Thoracic aorta (tissue), 2 donors: ENCODE results near the gene LTBP1. TPM values are rescaled to one million over a fixed set of nuclear protein-coding genes. Genes with fewer than 3 reads are reported as not detected.

ENCODE experiments used
- ATAC-seq: fragments of 150-250 bp; one replicate; pipeline ENCODE4 v1.8.0; 2017; ENCODE audit warnings: low read depth; ENCODE audit not compliant: insufficient number of reproducible peaks, low FRiP score
- DNase-seq: peaks from one replicate; pipeline ENCODE4 v3.0.0-alpha.2; 2020; ENCODE audit warnings: low spot score
- H3K27ac ChIP-seq, 2 donors: fragments of 200-600 bp; sonication (generic); 1 replicate in 1 of 2; 2 replicates in 1 of 2; pipeline ENCODE4 v1.5.1; 2016; ENCODE audit warnings: mild to moderate bottlenecking in 2 of 2, moderate library complexity in 2 of 2
- H3K27me3 ChIP-seq: fragments of 200-600 bp; sonication (generic); replicated peaks from 2 replicates; pipeline ENCODE4 v1.6.0; 2016; ENCODE audit warnings: mild to moderate bottlenecking; ENCODE audit not compliant: insufficient read depth
- H3K36me3 ChIP-seq: fragments of 200-600 bp; sonication (generic); one replicate; pipeline ENCODE4 v1.5.1; 2016
- H3K4me1 ChIP-seq, 2 donors: fragments of 200-600 bp; sonication (generic); 1 replicate in 1 of 2; 2 replicates in 1 of 2; pipeline versions ENCODE4 v1.5.1 to v1.6.0; 2016; ENCODE audit warnings: low read depth in 2 of 2, mild to moderate bottlenecking in 1 of 2; ENCODE audit not compliant: control insufficient read depth in 1 of 2
- H3K4me3 ChIP-seq: fragments of 200-600 bp; sonication (generic); 2 replicates; pipeline ENCODE4 v1.5.1; 2016; ENCODE audit warnings: mild to moderate bottlenecking
- H3K9me3 ChIP-seq: fragments of 200-600 bp; sonication (generic); 2 replicates; pipeline ENCODE4 v1.5.1; 2016
- CTCF ChIP-seq: fragments of 200-600 bp; sonication (generic); IDR thresholded peaks from one replicate; pipeline ENCODE4 v1.5.1; 2019; ENCODE audit warnings: antibody characterized with exemption
- total RNA-seq, 2 donors: library from RNA; depleted of rRNA; stranded (reverse); fragments of >200 nt; gene quantifications; one replicate each; pipeline versions ENCODE4 v1.1.0 to v1.2.3, GENCODE V29; 2016

Gene LTBP1
- total RNA-seq, 2 donors from 2014 or later: 584 to 786 TPM

DNA sequence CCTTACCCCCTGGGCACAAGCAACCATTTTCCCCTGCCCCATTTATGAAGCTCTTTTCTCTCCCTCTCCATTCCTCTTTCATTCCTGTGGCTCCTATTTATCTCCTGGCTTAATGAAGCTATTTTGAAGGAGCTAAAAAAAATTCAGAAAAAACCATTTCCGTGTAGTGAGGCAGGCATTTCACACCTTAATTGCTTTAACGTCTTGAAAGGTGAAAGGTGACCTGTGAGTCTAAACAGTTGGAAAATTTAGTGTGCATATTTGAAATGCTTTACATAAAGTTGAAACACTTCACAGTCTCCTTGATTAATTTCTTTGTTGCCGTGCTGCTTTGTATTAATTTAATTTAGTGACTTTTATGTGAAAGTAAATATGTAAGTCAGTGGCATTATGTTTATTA, 83.6 kb downstream of the LTBP1 start:
- Histone ChIP-seq H3K27ac (no peak overlapping the region), H3K9me3 (no peaks in the 10 kb centered on the region), H3K4me3 (no peak overlapping the region), H3K27me3 (no peaks in the 10 kb centered on the region), H3K36me3 (no peaks in the 10 kb centered on the region), H3K4me1 (peaks cover 0 to 10% of the 10 kb centered on the region in 2 donors)
- TF ChIP-seq CTCF: no peak
- ATAC-seq (no peak), DNase-seq (no peak)

- Histone ChIP-seq H3K27ac (no peak overlapping the region), H3K27me3 (no peaks in the 10 kb centered on the region), H3K36me3 (no peaks in the 10 kb centered on the region), H3K4me3 (no peak overlapping the region), H3K4me1 (peaks cover 3 to 29% of the 10 kb centered on the region in 2 donors), H3K9me3 (no peaks in the 10 kb centered on the region)
- ATAC-seq (no peak), DNase-seq (no peak)
- no peak for TF ChIP-seq CTCF
Measured at GRCh38 chr2:33032245-33032644, 85.5 kb downstream of the LTBP1 start.

GRCh38 chr2:33033606-33034081, 86.9 kb downstream of the LTBP1 start:
- no peak for DNase-seq
- Histone ChIP-seq H3K27me3 (no peaks in the 10 kb centered on the region), H3K36me3 (no peaks in the 10 kb centered on the region), H3K4me1 (peaks cover 3 to 40% of the 10 kb centered on the region in 2 donors), H3K9me3 (no peaks in the 10 kb centered on the region), H3K4me3 (peak overlapping the region; percentile 72), H3K27ac (peak overlapping the region in 1 of 2 donors; percentile 40)
- peak; percentile 50 for TF ChIP-seq CTCF
- no peak for ATAC-seq

DNA sequence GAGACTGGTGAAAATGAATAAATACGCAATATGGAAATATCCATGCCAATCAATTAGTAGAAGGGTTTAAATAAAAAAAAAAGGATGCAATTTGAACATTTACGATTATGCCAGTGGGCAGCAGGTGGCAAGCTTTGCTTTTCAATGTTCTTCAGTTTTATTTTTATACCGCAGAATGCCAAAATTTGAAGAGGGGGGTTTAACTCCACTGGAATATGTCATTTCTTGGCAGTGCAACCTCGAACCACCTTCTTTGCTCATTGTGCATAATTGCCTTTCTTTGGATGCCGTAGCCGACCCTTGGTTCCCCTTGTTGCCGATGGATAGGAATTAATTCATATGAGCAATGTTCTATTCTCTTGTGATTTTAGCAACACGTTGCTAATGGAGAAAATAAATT, 88.0 kb downstream of the LTBP1 start:
- Histone ChIP-seq H3K4me3 (peak overlapping the region; percentile 72), H3K27me3 (no peaks in the 10 kb centered on the region), H3K4me1 (peaks cover 3 to 48% of the 10 kb centered on the region in 2 donors), H3K36me3 (no peaks in the 10 kb centered on the region), H3K27ac (peak overlapping the region; percentile 67 to 70), H3K9me3 (no peaks in the 10 kb centered on the region)
- ATAC-seq: peak; percentile 73
- peak; percentile 64 for TF ChIP-seq CTCF
- no peak for DNase-seq

DNA sequence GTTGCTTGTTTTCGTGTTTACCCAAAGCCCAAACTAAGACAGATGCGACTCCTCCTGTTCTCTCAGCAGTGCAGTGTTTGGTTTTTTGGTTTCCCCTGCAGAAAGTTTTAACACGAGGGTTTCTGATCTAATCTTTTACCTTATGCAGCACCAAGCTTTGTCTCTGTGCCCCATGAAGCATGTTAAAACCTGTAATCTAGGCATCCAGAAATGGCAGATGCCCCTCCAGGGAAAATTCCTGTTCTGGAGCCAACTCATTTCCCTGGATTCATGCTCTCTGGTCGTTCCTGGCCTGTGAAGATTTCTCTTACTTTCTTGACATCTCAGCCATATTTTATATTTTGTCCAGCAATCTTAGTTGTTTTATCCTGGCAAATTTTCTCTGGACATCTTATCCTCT, 91.5 kb downstream of the LTBP1 start:
- DNase-seq: no peak

More for the DNA sequence above, 91.5 kb downstream of the LTBP1 start:
- Histone ChIP-seq H3K9me3 (no peaks in the 10 kb centered on the region), H3K27ac (peak overlapping the region; percentile 5 to 11), H3K27me3 (no peaks in the 10 kb centered on the region), H3K36me3 (no peaks in the 10 kb centered on the region), H3K4me3 (no peak overlapping the region), H3K4me1 (peaks cover 3 to 56% of the 10 kb centered on the region in 2 donors)
- ATAC-seq: no peak
- TF ChIP-seq CTCF: no peak
